ENCODE data around the gene OR2A2. TPM values are rescaled to one million over a fixed set of nuclear protein-coding genes. Genes with fewer than 3 reads are reported as not detected.

Gene OR2A2
- total RNA-seq, 1 donor from 2014 or later: not detected

DNA sequence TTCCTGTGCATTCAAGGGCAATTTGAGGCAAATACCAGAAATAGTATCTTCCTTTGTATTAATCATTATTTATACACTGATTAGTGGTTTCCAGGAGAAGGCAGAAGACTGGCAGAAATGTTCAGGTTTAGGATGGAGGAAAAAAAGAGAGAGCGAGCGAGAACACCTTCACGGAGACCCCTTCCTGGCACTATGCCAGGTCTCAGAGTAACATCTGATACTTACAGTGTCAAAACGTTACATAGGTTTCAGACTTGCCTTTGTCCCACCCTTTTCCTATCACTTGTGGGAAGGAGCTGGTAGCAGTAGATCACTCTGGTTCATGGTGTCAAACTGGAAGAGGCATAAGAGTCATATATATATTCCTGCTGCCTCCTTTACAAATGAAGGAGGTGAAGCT, 22.7 kb upstream of the OR2A2 start:
- no peaks in the 10 kb centered on the region for H3K4me1 Mint-ChIP-seq
- no peak for DNase-seq (ENCODE audit: low spot score in 2 of 2, unreplicated experiment in 2 of 2)
- H3K27ac Mint-ChIP-seq: no peak overlapping the region
- H3K9me3 Mint-ChIP-seq: peaks cover 6% of the 10 kb centered on the region
- TF ChIP-seq, protein P1, sequence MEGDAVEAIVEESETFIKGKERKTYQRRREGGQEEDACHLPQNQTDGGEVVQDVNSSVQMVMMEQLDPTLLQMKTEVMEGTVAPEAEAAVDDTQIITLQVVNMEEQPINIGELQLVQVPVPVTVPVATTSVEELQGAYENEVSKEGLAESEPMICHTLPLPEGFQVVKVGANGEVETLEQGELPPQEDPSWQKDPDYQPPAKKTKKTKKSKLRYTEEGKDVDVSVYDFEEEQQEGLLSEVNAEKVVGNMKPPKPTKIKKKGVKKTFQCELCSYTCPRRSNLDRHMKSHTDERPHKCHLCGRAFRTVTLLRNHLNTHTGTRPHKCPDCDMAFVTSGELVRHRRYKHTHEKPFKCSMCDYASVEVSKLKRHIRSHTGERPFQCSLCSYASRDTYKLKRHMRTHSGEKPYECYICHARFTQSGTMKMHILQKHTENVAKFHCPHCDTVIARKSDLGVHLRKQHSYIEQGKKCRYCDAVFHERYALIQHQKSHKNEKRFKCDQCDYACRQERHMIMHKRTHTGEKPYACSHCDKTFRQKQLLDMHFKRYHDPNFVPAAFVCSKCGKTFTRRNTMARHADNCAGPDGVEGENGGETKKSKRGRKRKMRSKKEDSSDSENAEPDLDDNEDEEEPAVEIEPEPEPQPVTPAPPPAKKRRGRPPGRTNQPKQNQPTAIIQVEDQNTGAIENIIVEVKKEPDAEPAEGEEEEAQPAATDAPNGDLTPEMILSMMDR (IDR thresholded peaks at IDR 0.05; ENCODE audit: unreplicated experiment): no peak
- H3K4me3 Mint-ChIP-seq: no peak overlapping the region
- no peaks in the 10 kb centered on the region for H3K36me3 Mint-ChIP-seq
- peaks cover 5% of the 10 kb centered on the region for H3K27me3 Mint-ChIP-seq (ENCODE audit: low read depth)

DNA sequence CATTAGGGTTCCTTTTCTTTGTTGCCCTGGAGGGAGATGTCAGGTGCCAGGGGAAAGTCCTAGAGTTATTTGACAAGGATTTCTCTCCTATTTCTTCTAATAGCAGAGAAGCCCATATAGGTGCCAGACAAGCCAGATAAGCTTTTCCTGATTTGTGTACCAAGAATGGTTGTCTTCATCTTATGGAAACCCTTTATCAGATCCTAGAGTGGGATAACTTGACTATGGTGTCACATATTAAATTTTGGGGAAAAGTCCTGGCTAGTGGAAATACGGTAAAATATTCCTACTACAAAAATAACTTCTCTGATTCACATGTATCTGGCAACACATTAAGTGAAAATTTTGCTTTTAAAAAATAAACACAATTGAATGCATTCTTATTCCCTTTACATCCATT, 22.2 kb upstream of the OR2A2 start:
- Mint-ChIP-seq H3K9me3 (peaks cover 11% of the 10 kb centered on the region), H3K27me3 (ENCODE audit: low read depth) (peaks cover 5% of the 10 kb centered on the region), H3K27ac (no peak overlapping the region), H3K4me1 (no peaks in the 10 kb centered on the region), H3K4me3 (no peak overlapping the region), H3K36me3 (no peaks in the 10 kb centered on the region)
- DNase-seq (ENCODE audit: low spot score in 2 of 2, unreplicated experiment in 2 of 2): no peak
- TF ChIP-seq, protein P1 (IDR thresholded peaks at IDR 0.05; ENCODE audit: unreplicated experiment): no peak

DNA sequence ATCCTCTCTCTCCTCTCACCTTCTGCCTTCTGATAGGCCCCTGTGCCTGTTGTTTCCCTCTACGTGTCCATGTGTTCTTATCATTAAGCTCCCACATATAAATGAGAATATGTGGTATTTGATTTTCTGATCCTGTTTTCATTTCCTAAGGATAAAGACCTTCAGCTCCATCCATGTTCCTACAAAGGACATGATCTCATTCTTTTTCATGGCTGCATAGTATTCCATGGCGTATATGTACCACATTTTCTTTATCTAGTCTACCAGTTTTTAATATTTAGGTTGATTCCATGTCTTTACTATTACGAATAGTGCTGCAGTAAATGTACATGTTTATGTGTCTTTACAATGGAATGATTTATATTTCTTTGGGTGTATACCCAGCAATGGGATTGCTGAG, 18.7 kb upstream of the OR2A2 start:
- no peak for DNase-seq (ENCODE audit: low spot score in 2 of 2, unreplicated experiment in 2 of 2)
- peaks cover 5% of the 10 kb centered on the region for H3K27me3 Mint-ChIP-seq (ENCODE audit: low read depth)
- H3K9me3 Mint-ChIP-seq: peaks cover 16% of the 10 kb centered on the region
- no peaks in the 10 kb centered on the region for H3K36me3 Mint-ChIP-seq
- TF ChIP-seq, protein P1 (IDR thresholded peaks at IDR 0.05; ENCODE audit: unreplicated experiment): no peak
- no peaks in the 10 kb centered on the region for H3K4me1 Mint-ChIP-seq
- no peak overlapping the region for H3K27ac Mint-ChIP-seq
- no peak overlapping the region for H3K4me3 Mint-ChIP-seq

DNA sequence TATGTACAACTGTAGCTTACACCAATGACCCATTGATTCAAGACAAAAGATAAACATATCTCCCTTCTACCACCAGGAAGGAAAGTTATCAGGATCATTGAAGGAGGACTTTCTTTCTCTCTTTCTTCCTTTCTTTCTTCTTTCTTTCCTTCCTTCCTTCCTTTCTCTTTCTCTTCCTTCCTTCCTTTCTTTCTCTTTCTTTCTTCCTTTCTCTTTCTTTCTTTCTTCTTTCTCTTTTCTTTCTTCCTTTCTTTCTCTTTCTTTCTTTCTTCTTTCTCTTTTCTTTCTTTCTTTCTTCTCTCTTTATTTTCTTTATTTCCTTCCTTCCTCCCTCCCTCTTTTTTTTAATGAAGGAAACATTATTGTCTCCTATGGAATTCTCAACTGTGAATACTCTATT, 10.6 kb upstream of the OR2A2 start:
- Mint-ChIP-seq H3K4me3 (no peak overlapping the region), H3K36me3 (no peaks in the 10 kb centered on the region), H3K27ac (no peak overlapping the region), H3K4me1 (peaks cover 13% of the 10 kb centered on the region), H3K9me3 (peaks cover 4% of the 10 kb centered on the region), H3K27me3 (ENCODE audit: low read depth) (peaks cover 2% of the 10 kb centered on the region)
- no peak for DNase-seq (ENCODE audit: low spot score in 2 of 2, unreplicated experiment in 2 of 2)
- TF ChIP-seq, protein P1 (IDR thresholded peaks at IDR 0.05; ENCODE audit: unreplicated experiment): no peak

DNA sequence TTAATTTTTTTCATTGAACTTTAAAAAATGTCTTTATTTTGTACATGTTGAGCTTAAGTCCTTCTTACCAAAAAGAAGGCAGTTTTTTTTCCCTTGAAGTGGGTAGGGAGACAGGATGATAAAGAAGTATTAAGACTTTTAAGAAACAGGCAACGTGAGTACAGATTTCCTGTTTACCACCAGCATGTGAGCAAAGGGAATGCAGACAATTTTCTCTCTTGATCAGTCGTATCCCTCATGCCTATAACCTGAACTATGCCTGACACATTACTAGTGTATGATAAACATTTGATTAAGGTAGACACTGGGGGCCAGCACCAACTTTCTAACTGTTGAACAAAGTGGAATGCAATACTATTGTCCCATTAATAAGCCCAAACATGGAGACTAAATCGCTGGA, 8.8 kb upstream of the OR2A2 start:
- peaks cover 5% of the 10 kb centered on the region for H3K27me3 Mint-ChIP-seq (ENCODE audit: low read depth)
- no peak for DNase-seq (ENCODE audit: low spot score in 2 of 2, unreplicated experiment in 2 of 2)
- H3K4me1 Mint-ChIP-seq: peaks cover 13% of the 10 kb centered on the region
- no peaks in the 10 kb centered on the region for H3K36me3 Mint-ChIP-seq
- H3K27ac Mint-ChIP-seq: no peak overlapping the region
- H3K9me3 Mint-ChIP-seq: peaks cover 4% of the 10 kb centered on the region
- TF ChIP-seq, protein P1 (IDR thresholded peaks at IDR 0.05; ENCODE audit: unreplicated experiment): no peak
- no peak overlapping the region for H3K4me3 Mint-ChIP-seq

DNA sequence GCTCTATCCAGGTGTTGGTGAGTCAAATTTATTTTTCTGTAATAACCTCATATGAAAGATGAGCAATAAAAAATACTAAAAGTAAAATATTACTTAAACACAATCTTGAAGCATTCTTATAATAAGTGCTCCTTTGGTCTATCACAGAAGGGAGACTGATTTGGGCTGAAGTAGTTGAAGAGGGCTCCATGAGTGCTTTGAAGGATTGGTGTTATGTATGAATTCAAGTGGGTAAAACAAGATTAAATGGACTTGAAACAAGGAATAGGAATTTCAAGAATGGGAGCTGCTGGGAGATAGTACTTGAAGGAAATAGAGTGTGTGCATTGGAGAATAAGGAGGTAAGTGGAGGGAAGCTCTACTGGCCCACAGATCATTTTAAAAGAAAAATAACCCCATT, 7.3 kb upstream of the OR2A2 start:
- no peak for DNase-seq (ENCODE audit: low spot score in 2 of 2, unreplicated experiment in 2 of 2)
- Mint-ChIP-seq H3K27me3 (ENCODE audit: low read depth) (peaks cover 10% of the 10 kb centered on the region), H3K9me3 (peaks cover 4% of the 10 kb centered on the region), H3K4me1 (peaks cover 13% of the 10 kb centered on the region), H3K36me3 (no peaks in the 10 kb centered on the region), H3K4me3 (no peak overlapping the region), H3K27ac (no peak overlapping the region)
- TF ChIP-seq, protein P1 (IDR thresholded peaks at IDR 0.05; ENCODE audit: unreplicated experiment): no peak

All from mesothelial cell of epicardium (in vitro differentiated cells).